GM18873 (cell line): ENCODE results near the gene GTF2A1L.
"Not testable (repeated sequence)": the region's sequence is repeated elsewhere in the genome, so short reads cannot be mapped to it uniquely, and the experiment has no call there.

Source experiments
- ATAC-seq: cut with Tn5 transposase; IDR thresholded peaks from one replicate; pipeline ENCODE4 v1.9.1; 2021; ENCODE audit warnings: mild to moderate bottlenecking, moderate library complexity, moderate number of reproducible peaks; ENCODE audit not compliant: unreplicated experiment, low FRiP score

The GTF2A1L gene

DNA sequence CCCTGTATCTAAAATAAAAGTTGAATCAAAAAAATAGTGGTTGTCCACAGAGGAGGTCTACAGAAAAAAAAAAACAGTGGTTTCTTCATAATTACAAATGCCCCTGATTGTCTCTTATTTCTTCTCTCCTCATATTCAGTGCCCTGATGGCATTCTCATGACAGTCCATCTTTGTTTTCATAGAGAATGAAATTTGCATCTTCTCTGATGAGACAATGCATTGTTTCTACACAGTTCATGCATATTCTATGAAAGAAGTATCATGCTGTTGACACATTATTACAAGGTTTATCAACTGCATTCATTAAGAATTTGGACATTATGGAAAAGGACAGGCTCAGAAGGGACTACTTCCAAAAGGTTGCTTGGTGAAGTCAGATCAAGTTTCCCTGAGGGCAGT is 78.3 kb downstream of the GTF2A1L start:
- no peak for ATAC-seq

DNA sequence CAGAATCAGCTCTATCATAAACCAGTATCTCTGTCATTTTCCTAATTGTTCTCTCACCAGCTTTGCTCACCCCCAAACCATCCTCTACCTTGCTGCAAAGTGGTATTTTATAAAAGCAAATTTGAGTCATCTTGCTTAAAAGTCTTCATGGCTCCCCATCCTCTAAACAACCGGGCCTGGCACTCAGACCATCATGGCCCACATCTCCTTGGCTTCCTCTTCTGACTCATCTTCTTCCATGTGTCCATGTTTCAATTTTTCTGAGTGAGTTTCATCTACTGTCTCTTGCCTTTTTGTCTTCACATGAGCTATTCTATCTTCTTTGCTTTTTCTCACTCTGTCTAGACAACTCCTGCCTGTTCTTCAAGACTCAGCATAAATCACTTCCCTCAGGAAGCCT is 79.2 kb downstream of the GTF2A1L start:
- no peak for ATAC-seq

GRCh38 chr2:48699348-48699930 is 81.8 kb downstream of the GTF2A1L start:
- ATAC-seq = no peak

GRCh38 chr2:48703621-48704020 is 86.0 kb downstream of the GTF2A1L start:
- not testable (repeated sequence) for ATAC-seq

DNA sequence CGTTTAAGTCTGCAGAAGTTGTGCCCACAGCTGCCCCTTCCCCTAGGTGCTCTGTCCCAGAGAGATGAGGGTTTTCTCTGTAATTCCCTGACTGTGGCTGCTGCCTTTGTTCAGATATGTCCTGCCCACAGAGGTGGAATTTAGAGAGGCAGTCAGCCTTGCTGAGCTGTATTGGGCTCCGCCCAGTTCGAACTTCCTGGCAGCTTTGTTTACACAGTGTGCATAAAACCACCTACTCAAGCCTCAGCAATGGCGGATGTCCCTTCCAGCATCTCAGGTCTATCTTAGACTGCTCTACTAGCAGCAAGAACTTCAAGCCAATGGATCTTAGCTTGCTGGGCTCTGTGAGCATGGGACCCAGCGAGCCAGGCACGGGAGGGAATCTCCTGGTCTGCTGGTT is 89.8 kb downstream of the GTF2A1L start:
- no peak for ATAC-seq

DNA sequence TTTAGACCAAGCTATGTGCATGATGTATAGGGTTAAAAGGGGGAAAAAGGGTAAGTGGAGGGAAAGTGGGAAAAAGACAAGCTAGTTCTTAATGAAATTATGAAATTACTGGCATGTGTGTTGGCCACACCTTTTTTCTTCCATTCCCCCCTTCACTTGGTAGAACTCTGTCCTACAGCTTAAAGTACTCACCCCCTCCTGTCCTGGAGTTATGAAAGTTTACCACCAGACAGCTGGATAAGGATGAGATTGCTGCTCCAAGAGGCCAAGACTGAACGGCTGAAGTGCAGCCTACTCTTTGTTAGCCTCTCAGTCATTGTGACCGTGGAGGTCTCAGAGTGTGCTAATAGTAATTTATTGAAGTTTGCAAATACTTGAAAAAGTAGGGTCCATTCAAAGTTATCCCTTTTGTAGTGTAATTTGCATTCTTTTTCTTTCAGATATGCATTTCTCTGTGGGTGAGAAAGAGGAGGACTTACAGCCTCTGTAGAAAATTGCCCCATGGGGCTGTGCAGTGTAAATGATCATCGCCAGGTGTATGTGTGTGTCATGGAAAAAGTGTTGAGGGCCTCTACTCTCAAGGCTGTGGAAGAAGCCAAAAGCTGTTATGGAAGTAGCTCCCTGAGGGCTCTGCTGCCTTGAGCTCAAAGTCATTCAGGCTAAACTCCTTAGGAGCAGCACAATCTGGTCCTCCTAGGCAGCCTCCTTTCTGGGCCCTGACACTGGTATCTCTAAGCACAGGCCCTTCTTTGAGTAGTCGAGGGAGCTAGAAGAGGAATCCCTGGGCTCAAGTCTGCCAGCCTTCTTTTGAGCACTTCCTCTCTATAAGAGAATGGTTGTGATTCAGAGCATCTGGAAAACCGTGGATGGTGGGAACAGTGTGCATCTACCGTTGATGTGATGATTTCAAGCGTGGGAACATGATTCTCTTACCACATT is 91.7 kb downstream of the GTF2A1L start:
- no peak for ATAC-seq

- no peak for ATAC-seq
These were observed 93.7 kb downstream of the GTF2A1L start for GRCh38 chr2:48711343-48711742.

GRCh38 chr2:48712151-48712550 is 94.5 kb downstream of the GTF2A1L start:
- no peak for ATAC-seq

DNA sequence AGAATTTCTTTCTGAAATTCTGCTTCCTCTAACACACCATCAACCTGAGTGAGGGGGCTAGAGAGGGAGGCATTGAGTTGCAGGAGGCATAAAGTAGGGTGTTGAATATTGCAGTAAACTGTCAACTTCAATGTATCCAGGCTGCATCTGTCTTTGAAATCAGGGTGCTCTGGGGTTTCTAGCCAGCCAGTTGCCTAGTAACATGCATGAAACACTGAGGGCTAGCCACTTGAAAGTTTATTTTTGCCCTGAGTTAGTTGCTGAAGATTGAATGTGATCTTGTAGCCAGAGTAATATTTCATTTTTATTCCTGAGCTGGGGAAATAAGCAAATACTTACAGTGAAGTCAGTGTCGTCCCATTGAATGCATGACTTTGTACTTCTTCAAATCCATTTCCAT is 96.0 kb downstream of the GTF2A1L start:
- ATAC-seq = no peak

- ATAC-seq = no peak
These were observed 96.6 kb downstream of the GTF2A1L start for GRCh38 chr2:48714245-48714644.

- ATAC-seq = no peak
These were observed 97.6 kb downstream of the GTF2A1L start for GRCh38 chr2:48715042-48715899.

DNA sequence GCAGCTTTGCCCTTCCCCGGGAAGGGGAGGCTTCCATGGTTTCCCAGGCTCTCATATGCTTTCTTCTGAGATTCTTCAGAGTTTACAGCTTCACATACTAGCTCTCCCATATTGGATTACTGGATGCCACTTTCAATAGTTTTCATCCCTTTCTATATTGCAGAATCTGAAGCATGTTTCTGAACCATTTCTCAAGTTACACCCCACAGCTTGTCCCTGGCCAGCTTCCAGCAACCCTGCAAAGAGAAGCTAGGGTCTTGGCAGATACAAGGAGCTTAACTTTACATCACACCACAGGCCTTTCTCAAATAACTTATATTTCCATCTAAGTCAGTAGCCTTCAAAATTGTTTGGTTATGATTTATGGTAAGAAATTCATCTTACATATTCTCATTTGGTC is 98.3 kb downstream of the GTF2A1L start:
- ATAC-seq = no peak

- no peak for ATAC-seq
These were observed 100.2 kb downstream of the GTF2A1L start for GRCh38 chr2:48717846-48718245.

DNA sequence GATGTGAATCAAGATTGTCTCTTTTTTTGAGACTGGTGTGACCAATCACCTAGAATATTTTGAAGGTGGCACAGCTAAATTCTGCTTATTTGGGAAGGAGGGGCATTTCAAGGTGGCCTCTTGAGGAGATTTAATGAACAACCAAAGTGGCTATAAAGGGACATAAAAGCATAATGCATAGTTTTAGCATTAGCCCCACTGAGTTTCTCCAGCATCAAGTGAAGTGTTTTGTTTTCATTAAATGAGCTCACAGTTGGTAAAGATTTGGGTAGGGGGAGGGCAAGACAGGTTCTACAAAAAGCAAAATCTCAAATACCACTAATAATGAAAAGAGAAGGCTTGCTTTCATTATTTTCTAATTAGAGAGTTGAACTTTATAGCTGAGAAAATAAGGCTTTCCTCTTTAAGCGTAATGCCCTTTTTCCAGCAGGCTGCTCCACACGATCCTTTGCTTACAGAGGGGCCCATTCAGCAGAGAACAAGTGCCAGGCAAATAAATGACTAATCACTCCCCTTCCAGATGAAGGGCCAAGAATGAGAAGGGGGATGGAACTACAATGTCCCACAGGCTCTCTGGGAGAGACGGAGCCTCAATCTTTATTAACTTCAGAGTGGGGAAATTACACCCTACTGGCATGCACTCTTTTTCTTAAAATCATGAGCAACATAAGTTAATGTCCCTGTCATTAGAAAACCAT is 102.0 kb downstream of the GTF2A1L start:
- no peak for ATAC-seq

- ATAC-seq = no peak
These were observed 103.5 kb downstream of the GTF2A1L start for GRCh38 chr2:48721158-48721557.

- no peak for ATAC-seq
These were observed 104.7 kb downstream of the GTF2A1L start for GRCh38 chr2:48722391-48722790.

DNA sequence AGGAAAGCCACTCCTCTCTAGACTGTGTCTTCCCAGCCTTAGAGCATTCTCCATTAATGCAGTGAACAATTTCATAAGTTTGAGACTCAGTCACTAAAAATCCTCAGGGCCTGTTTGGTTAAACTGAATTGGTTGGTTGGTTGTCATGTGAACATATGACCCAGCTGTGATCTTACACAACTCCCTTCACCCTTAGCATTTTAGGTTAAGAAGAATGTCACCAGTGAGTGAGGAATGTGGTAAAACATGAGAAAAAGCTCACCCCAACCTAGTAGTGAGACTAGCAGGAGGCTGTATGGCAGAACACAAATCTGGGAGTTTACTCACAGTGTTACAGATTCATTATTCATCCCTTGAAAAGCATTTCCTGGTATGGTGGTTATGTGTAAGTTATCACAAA is 105.5 kb downstream of the GTF2A1L start:
- ATAC-seq = no peak

DNA sequence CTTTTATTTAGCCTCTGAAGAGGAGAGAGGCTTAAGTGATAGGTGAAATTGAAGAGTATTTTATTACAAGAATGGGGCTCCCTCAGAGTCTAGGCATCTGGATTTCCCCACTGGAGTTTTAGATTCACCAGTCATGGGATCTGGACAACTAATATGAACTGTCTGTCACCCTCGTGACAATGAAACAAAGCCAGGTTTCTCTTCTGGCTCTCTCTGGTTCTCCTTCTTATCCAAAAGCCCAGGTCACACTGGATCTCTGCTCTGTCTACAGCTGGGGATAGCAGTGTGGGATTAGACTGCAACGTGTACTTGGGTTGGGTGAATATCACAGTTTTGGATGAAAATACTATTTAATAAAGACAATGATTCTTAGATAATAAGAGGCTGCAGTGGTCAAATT is 106.6 kb downstream of the GTF2A1L start:
- no peak for ATAC-seq

- ATAC-seq = no peak
These were observed 108.2 kb downstream of the GTF2A1L start for GRCh38 chr2:48725696-48726494.

DNA sequence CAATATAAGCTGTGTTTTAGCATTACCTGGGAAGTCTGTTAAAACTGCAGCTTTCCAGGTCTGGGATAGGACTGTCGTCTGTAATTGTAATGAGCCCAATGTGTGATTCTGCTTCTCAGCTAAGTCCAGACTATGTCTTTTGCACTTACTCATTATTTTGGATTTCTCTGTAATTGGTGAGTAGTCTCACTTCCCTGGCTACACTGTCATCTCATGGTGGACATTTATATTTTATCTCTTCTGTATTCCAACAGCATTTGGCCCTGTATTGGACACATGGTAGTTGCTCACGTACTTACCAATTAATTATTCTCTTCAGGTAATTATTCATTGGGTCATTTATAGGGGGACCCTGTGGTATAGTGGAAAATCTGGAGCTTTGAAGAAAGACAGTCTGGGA is 109.9 kb downstream of the GTF2A1L start:
- no peak for ATAC-seq
